ENCODE results near the gene NELL1.

DNA sequence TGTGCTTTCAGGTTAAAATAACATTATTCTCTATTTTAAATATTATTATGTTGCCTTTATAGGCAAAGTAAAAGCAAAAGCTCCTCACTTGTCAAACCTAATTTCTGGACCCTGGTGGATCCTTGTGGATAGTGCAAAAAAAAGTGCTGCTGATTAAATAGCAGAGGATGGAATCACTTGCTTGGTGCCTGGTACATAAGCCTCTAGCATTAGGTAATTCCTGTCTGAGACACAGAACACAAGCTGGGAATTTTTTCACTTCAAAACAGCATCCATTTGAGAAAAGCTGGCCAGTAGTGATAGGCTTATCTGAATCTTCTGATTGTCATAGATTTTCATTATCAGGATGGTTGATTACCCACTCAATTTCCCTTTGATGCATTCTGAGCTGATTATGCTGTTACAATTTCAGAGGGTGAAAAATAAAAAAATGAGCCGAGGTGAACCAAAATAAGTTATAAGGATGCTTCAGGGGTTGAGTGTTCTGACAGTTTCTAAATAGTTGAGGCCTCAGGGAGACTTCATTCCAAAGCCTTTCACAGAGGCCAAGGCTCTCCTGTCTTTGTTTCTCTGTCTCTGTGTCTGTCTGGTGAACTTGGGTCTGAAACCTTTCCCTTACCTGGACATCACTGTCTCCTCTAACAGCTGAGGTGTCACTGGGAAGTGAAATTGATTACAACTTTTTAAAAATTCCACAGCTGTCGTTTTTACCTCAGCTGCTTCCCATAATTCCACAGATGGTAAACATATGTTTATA is 242.9 kb downstream of the NELL1 start:
- TF ChIP-seq, protein P1, sequence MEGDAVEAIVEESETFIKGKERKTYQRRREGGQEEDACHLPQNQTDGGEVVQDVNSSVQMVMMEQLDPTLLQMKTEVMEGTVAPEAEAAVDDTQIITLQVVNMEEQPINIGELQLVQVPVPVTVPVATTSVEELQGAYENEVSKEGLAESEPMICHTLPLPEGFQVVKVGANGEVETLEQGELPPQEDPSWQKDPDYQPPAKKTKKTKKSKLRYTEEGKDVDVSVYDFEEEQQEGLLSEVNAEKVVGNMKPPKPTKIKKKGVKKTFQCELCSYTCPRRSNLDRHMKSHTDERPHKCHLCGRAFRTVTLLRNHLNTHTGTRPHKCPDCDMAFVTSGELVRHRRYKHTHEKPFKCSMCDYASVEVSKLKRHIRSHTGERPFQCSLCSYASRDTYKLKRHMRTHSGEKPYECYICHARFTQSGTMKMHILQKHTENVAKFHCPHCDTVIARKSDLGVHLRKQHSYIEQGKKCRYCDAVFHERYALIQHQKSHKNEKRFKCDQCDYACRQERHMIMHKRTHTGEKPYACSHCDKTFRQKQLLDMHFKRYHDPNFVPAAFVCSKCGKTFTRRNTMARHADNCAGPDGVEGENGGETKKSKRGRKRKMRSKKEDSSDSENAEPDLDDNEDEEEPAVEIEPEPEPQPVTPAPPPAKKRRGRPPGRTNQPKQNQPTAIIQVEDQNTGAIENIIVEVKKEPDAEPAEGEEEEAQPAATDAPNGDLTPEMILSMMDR (IDR thresholded peaks at IDR 0.05): no peak
- TF ChIP-seq POLR2A (IDR thresholded peaks at IDR 0.05): no peak
